GM18519 (cell line): ENCODE results near the gene STEAP3.

ENCODE experiments used
- ATAC-seq: cut with Tn5 transposase; IDR thresholded peaks from one replicate; pipeline ENCODE4 v1.9.1; 2021; ENCODE audit warnings: mild to moderate bottlenecking, moderate library complexity; ENCODE audit not compliant: unreplicated experiment, low FRiP score

STEAP3 gene

GRCh38 chr2:119223521-119224390 is at the start of gene STEAP3:
Gene STEAP3, plus strand, starts transcription at chr2:119223834. Its CDS starts 7,179 bp downstream, at chr2:119231013.
- peak; percentile 75 for ATAC-seq

- ATAC-seq = peak; percentile 69
Observed at GRCh38 chr2:119174216-119174992, 49.2 kb upstream of the STEAP3 start.

GRCh38 chr2:119174993-119175347 is 48.7 kb upstream of the STEAP3 start:
- no peak for ATAC-seq

- ATAC-seq = no peak
Observed at GRCh38 chr2:119175517-119175916, 48.1 kb upstream of the STEAP3 start.

GRCh38 chr2:119177171-119177837 is 46.3 kb upstream of the STEAP3 start:
- ATAC-seq = no peak

GRCh38 chr2:119177838-119178190 is 45.8 kb upstream of the STEAP3 start:
- ATAC-seq = no peak

GRCh38 chr2:119178776-119179175 is 44.9 kb upstream of the STEAP3 start:
- ATAC-seq = no peak

GRCh38 chr2:119179202-119179601 is 44.4 kb upstream of the STEAP3 start:
- no peak for ATAC-seq

- no peak for ATAC-seq
Observed at GRCh38 chr2:119179991-119180390, 43.6 kb upstream of the STEAP3 start.

GRCh38 chr2:119180892-119181291 is 42.7 kb upstream of the STEAP3 start:
- ATAC-seq = no peak

- no peak for ATAC-seq
Observed at GRCh38 chr2:119181391-119181790, 42.2 kb upstream of the STEAP3 start.

GRCh38 chr2:119181791-119182445 is 41.7 kb upstream of the STEAP3 start:
- ATAC-seq = no peak

- ATAC-seq = no peak
Observed at GRCh38 chr2:119184512-119184911, 39.1 kb upstream of the STEAP3 start.

- no peak for ATAC-seq
Observed at GRCh38 chr2:119190321-119191111, 33.1 kb upstream of the STEAP3 start.

- ATAC-seq = no peak
Observed at GRCh38 chr2:119192893-119193292, 30.7 kb upstream of the STEAP3 start.

GRCh38 chr2:119195001-119195400 is 28.6 kb upstream of the STEAP3 start:
- no peak for ATAC-seq

GRCh38 chr2:119195887-119196286 is 27.7 kb upstream of the STEAP3 start:
- no peak for ATAC-seq

GRCh38 chr2:119196301-119197125 is 27.1 kb upstream of the STEAP3 start:
- ATAC-seq = no peak

GRCh38 chr2:119197126-119197405 is 26.6 kb upstream of the STEAP3 start:
- ATAC-seq = no peak
